Measurements from ENCODE around the gene TPD52L2.

DNA sequence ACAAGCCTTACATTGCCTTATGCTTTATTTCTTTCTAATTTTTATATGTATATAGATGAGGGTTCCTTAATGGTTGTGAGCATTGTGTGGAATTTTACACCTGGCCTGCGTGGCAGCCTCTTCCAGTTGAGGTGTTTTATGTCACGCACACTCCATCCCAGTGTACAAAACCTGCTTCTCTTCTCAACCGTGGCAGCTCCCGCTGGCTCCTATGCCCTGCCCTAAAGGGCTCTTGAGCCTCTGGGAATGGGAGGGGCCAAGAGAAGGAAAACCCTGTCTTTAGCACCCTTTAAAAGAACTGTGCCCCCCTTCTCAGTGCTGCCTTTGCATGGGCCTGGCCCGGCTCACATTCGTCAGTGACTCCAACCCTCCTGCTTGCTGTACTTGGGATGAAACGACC, 25.5 kb downstream of the TPD52L2 start:
- TF ChIP-seq, protein P1, sequence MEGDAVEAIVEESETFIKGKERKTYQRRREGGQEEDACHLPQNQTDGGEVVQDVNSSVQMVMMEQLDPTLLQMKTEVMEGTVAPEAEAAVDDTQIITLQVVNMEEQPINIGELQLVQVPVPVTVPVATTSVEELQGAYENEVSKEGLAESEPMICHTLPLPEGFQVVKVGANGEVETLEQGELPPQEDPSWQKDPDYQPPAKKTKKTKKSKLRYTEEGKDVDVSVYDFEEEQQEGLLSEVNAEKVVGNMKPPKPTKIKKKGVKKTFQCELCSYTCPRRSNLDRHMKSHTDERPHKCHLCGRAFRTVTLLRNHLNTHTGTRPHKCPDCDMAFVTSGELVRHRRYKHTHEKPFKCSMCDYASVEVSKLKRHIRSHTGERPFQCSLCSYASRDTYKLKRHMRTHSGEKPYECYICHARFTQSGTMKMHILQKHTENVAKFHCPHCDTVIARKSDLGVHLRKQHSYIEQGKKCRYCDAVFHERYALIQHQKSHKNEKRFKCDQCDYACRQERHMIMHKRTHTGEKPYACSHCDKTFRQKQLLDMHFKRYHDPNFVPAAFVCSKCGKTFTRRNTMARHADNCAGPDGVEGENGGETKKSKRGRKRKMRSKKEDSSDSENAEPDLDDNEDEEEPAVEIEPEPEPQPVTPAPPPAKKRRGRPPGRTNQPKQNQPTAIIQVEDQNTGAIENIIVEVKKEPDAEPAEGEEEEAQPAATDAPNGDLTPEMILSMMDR (IDR thresholded peaks at IDR 0.05; ENCODE audit: insufficient read depth, low read length): no peak
- no peak for TF ChIP-seq POLR2AphosphoS5 (IDR thresholded peaks at IDR 0.05; ENCODE audit: low read depth)
- TF ChIP-seq GABPA (IDR thresholded peaks at IDR 0.05; ENCODE audit: low read depth): no peak
- TF ChIP-seq, protein P2, sequence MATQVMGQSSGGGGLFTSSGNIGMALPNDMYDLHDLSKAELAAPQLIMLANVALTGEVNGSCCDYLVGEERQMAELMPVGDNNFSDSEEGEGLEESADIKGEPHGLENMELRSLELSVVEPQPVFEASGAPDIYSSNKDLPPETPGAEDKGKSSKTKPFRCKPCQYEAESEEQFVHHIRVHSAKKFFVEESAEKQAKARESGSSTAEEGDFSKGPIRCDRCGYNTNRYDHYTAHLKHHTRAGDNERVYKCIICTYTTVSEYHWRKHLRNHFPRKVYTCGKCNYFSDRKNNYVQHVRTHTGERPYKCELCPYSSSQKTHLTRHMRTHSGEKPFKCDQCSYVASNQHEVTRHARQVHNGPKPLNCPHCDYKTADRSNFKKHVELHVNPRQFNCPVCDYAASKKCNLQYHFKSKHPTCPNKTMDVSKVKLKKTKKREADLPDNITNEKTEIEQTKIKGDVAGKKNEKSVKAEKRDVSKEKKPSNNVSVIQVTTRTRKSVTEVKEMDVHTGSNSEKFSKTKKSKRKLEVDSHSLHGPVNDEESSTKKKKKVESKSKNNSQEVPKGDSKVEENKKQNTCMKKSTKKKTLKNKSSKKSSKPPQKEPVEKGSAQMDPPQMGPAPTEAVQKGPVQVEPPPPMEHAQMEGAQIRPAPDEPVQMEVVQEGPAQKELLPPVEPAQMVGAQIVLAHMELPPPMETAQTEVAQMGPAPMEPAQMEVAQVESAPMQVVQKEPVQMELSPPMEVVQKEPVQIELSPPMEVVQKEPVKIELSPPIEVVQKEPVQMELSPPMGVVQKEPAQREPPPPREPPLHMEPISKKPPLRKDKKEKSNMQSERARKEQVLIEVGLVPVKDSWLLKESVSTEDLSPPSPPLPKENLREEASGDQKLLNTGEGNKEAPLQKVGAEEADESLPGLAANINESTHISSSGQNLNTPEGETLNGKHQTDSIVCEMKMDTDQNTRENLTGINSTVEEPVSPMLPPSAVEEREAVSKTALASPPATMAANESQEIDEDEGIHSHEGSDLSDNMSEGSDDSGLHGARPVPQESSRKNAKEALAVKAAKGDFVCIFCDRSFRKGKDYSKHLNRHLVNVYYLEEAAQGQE (IDR thresholded peaks at IDR 0.05; ENCODE audit: insufficient replicate concordance, low read depth): no peak
- TF ChIP-seq SPI1 (IDR thresholded peaks at IDR 0.05; ENCODE audit: borderline replicate concordance, low read depth): no peak

Measured in HL-60 (cell line).